T-cell (primary cell): ENCODE measurements around the gene SSUH2. TPM values are rescaled to one million over a fixed set of nuclear protein-coding genes. Genes with fewer than 3 reads are reported as not detected.

Source experiments
- ATAC-seq, 4 experiments: fragments of 200-7000 bp in 3 of 4; fragments of 150-1000 bp in 1 of 4; cut with Tn5 transposase; replicated peaks in 1 of 4; 1 replicate in 3 of 4; 2 replicates in 1 of 4; pipeline ENCODE4 v1.10.0; 2021; ENCODE audit warnings: moderate library complexity in 3 of 4, mild to moderate bottlenecking in 2 of 4, moderate number of reproducible peaks in 1 of 4
- CTCF ChIA-PET, 2 donors: fragments of 300-600 bp; sonication (Branson Sonifier 250); formaldehyde crosslinking; loops; one replicate each; lab custom pipeline; 2022; ENCODE audit warnings: antibody characterized with exemption in 2 of 2; lab: Charles Lee
- POLR2A ChIA-PET, 2 donors: fragments of 300-600 bp; sonication (Branson Sonifier 250); formaldehyde crosslinking; loops; one replicate each; lab custom pipeline; 2022; ENCODE audit warnings: antibody characterized with exemption in 2 of 2; lab: Charles Lee
- DNase-seq, 35 experiments: peaks; one replicate each; pipeline versions ENCODE4 v3.0.0 to v3.0.0-alpha.2; 2013 to 2023
- H3K27ac ChIP-seq: one replicate; pipeline ENCODE4 v1.5.1; 2013; ENCODE audit warnings: low read length
- H3K27me3 ChIP-seq, 2 experiments: replicated peaks in 1 of 2; 1 replicate in 1 of 2; 2 replicates in 1 of 2; pipeline versions ENCODE4 v1.6.1 to v1.7.0; 2013; ENCODE audit warnings: low read length in 1 of 2, mixed read lengths in 1 of 2; ENCODE audit not compliant: control insufficient read depth in 2 of 2, insufficient read depth in 2 of 2; ENCODE audit errors: extremely low read depth in 1 of 2
- H3K36me3 ChIP-seq, 2 donors: 1 replicate in 1 of 2; 2 replicates in 1 of 2; pipeline versions ENCODE4 v1.6.1 to v1.7.0; 2013; ENCODE audit warnings: low read length in 1 of 2; ENCODE audit not compliant: control insufficient read depth in 2 of 2, insufficient read depth in 1 of 2; ENCODE audit errors: extremely low read depth in 1 of 2
- H3K4me1 ChIP-seq, 2 experiments: 1 replicate in 1 of 2; 2 replicates in 1 of 2; pipeline versions ENCODE4 v1.6.1 to v1.7.0; 2013; ENCODE audit warnings: low read length in 2 of 2, mixed read lengths in 1 of 2; ENCODE audit not compliant: insufficient read depth in 2 of 2, control insufficient read depth in 1 of 2; ENCODE audit errors: extremely low read depth in 1 of 2
- H3K4me3 ChIP-seq, 2 donors: 1 replicate in 1 of 2; 2 replicates in 1 of 2; pipeline versions ENCODE4 v1.5.1 to v1.7.0; 2013; ENCODE audit warnings: mild to moderate bottlenecking in 2 of 2, low read length in 1 of 2, moderate library complexity in 1 of 2; ENCODE audit not compliant: control insufficient read depth in 1 of 2; ENCODE audit errors: extremely low read depth in 1 of 2
- H3K9me3 ChIP-seq: 2 replicates; pipeline ENCODE4 v1.7.0; 2013
- H3K27ac Mint-ChIP-seq, 2 donors: one replicate each; pipeline ENCODE4 v1.8.0; 2020 to 2021; ENCODE audit warnings: mild to moderate bottlenecking in 2 of 2, mixed read lengths in 2 of 2
- H3K27me3 Mint-ChIP-seq, 2 donors: one replicate each; pipeline ENCODE4 v1.8.0; 2021 to 2022; ENCODE audit warnings: mixed read lengths in 2 of 2
- H3K36me3 Mint-ChIP-seq: one replicate; pipeline ENCODE4 v1.8.0; 2021; ENCODE audit warnings: mixed read lengths
- H3K4me1 Mint-ChIP-seq, 3 donors: one replicate each; pipeline ENCODE4 v1.8.0; 2020 to 2022; ENCODE audit warnings: mixed read lengths in 3 of 3, mild to moderate bottlenecking in 1 of 3
- H3K4me3 Mint-ChIP-seq, 3 donors: one replicate each; pipeline ENCODE4 v1.8.0; 2020 to 2022; ENCODE audit warnings: mild to moderate bottlenecking in 3 of 3, mixed read lengths in 3 of 3, moderate library complexity in 3 of 3
- H3K9me3 Mint-ChIP-seq, 3 donors: one replicate each; pipeline ENCODE4 v1.8.0; 2020 to 2022; ENCODE audit warnings: mixed read lengths in 3 of 3
- WGBS: methylation state at CpG from one replicate; pipeline ENCODE4 v1.1.5; 2013; ENCODE audit warnings: missing lambda C conversion rate; ENCODE audit not compliant: insufficient coverage; 5-methylcytosine and 5-hydroxymethylcytosine counted together
- total RNA-seq, 35 experiments: library from RNA in 6 of 35; stranded (reverse) in 6 of 35; fragments of 120-200 nt in 1 of 35; gene quantifications; one replicate each; pipeline versions ENCODE4 v1.2.1 to v1.2.4 and lab custom pipeline; 2013 to 2026

SSUH2 gene
- total RNA-seq, 5 donors from 2014 or later (not counting 1 experiment from before 2014, with no cell fraction given) = 0.13 TPM; not detected in 4

DNA sequence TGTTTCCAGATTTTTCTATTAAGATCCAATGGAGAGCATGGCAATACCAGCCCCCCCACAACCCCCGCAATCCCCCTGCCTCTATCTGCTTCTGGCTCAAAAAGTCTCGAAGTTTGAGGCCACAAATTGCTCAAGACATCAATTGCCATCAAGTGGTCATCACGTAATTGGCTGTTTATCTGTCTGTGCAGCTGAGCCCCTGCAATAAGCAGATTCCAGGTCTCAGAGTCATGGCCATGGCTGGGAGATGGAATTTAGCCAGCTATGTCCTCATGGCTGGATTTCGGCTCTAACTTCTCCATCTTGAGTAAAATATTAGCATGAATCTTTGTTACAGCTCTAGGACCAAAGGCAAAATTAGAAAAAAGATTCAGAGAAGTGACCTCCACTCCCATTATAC lies 22.7 kb downstream of the SSUH2 start:
- ChIA-PET CTCF (no interaction called here), POLR2A (no interaction called here)
- Mint-ChIP-seq H3K36me3 (no peaks in the 10 kb centered on the region), H3K4me1 (peaks cover 0 to 7% (median 0%) of the 10 kb centered on the region in 3 donors), H3K4me3 (no peak overlapping the region), H3K9me3 (peaks cover 0 to 3% (median 0%) of the 10 kb centered on the region in 3 donors), H3K27me3 (peaks cover 3 to 7% of the 10 kb centered on the region in 2 donors), H3K27ac (no peak overlapping the region)
- ATAC-seq (no peak), DNase-seq (no peak)
- Histone ChIP-seq H3K4me1 (peaks cover 0 to 9% of the 10 kb centered on the region in 2 experiments), H3K27me3 (peaks cover 0 to 21% of the 10 kb centered on the region in 2 experiments), H3K27ac (no peak overlapping the region), H3K36me3 (no peaks in the 10 kb centered on the region), H3K9me3 (no peaks in the 10 kb centered on the region), H3K4me3 (no peak overlapping the region)
- WGBS = 90% methylated on average over 2 of the region's 4 CpGs

DNA sequence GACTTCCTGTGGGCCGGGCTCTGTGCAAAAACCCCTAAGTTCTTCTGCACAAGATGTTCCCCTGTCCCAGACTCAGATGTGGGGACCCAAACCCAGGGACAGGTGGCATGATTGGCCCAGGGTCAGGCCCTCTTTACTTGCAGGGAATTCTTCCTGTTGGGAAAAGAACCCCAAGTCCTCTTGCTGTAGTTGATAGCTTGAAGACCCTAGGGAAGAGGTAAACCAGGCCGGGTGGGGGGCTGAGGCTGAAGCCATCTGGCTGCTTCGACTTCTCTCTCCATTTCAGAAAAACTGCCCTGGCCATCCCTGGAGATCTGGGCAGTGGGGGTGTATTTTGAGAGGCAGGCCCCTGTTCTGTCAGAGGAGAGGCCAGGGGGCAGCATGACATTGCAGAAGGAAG lies 23.5 kb downstream of the SSUH2 start:
- CTCF ChIA-PET = no interaction called here
- Histone ChIP-seq H3K36me3 (no peaks in the 10 kb centered on the region), H3K27ac (no peak overlapping the region), H3K9me3 (no peaks in the 10 kb centered on the region), H3K4me3 (no peak overlapping the region), H3K27me3 (peaks cover 0 to 21% of the 10 kb centered on the region in 2 experiments), H3K4me1 (peaks cover 0 to 9% of the 10 kb centered on the region in 2 experiments)
- Mint-ChIP-seq H3K27ac (no peak overlapping the region), H3K27me3 (peaks cover 3 to 7% of the 10 kb centered on the region in 2 donors), H3K9me3 (peaks cover 0 to 3% (median 0%) of the 10 kb centered on the region in 3 donors), H3K4me1 (peaks cover 0 to 7% (median 0%) of the 10 kb centered on the region in 3 donors), H3K4me3 (no peak overlapping the region), H3K36me3 (no peaks in the 10 kb centered on the region)
- peak in 1 of 35 experiments; percentile 22 for DNase-seq
- no peak for ATAC-seq
- POLR2A ChIA-PET = no interaction called here
- 75% methylated on average over 1 of the region's 3 CpGs for WGBS

DNA sequence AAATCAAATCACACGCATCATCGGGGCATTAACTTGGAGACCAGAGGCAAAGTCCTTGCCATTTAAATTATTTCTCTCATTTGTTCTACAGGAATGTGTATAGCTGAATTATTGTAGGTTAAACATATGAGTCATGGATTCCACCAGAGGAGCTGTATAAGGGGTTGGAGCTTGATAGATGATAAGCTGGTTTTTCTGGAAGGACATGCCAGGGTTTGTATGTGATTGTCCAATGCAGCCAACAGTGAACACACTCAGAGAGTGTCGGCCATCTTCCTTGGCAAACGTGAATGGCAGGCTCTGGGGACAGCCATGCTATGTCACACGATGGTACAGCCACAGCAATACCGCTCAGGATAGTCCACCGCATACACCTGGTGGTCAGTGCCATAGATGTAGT lies 25.1 kb downstream of the SSUH2 start:
- ATAC-seq (no peak), DNase-seq (no peak)
- Histone ChIP-seq H3K4me3 (no peak overlapping the region), H3K27me3 (peaks cover 0 to 21% of the 10 kb centered on the region in 2 experiments), H3K9me3 (no peaks in the 10 kb centered on the region), H3K27ac (no peak overlapping the region), H3K4me1 (peaks cover 0 to 9% of the 10 kb centered on the region in 2 experiments), H3K36me3 (no peaks in the 10 kb centered on the region)
- peaks cover 3 to 7% of the 10 kb centered on the region in 2 donors for H3K27me3 Mint-ChIP-seq
- H3K9me3 Mint-ChIP-seq = peaks cover 0 to 3% (median 0%) of the 10 kb centered on the region in 3 donors
- H3K36me3 Mint-ChIP-seq = no peaks in the 10 kb centered on the region
- H3K4me3 Mint-ChIP-seq = no peak overlapping the region
- peaks cover 0 to 7% (median 0%) of the 10 kb centered on the region in 3 donors for H3K4me1 Mint-ChIP-seq
- WGBS = 71% methylated on average over 5 of the region's 7 CpGs
- no peak overlapping the region for H3K27ac Mint-ChIP-seq
- ChIA-PET POLR2A (no interaction called here), CTCF (no interaction called here)

DNA sequence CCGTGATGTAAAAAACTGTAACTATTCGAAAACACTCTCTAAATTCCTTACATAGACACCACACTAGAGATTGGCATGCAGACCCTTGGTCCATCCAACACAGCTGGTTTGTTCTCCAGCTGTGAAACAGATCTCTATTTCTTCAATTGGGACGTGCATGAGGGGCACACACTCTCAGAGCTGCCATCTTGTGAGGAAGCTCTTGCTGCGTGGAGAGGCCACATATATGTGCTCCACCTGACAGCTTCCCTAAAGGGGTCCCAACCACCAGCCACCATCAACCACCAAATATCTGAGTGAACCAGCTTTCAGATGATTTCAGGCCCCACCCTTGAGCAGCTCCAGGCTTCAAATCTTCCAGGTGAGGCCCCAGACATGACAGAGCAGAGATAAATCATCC lies 25.6 kb downstream of the SSUH2 start:
- no peak overlapping the region for H3K4me3 ChIP-seq
- peaks cover 0 to 3% (median 0%) of the 10 kb centered on the region in 3 donors for H3K9me3 Mint-ChIP-seq
- peaks cover 0 to 9% of the 10 kb centered on the region in 2 experiments for H3K4me1 ChIP-seq
- no peak for DNase-seq
- H3K4me1 Mint-ChIP-seq = peaks cover 0 to 7% (median 0%) of the 10 kb centered on the region in 3 donors
- H3K27ac Mint-ChIP-seq = no peak overlapping the region
- no peaks in the 10 kb centered on the region for H3K36me3 ChIP-seq
- no peaks in the 10 kb centered on the region for H3K36me3 Mint-ChIP-seq
- H3K9me3 ChIP-seq = no peaks in the 10 kb centered on the region
- ChIA-PET POLR2A (no interaction called here), CTCF (no interaction called here)
- no peak overlapping the region for H3K27ac ChIP-seq
- 89% methylated on average over 3 of the region's 4 CpGs for WGBS
- peaks cover 0 to 19% of the 10 kb centered on the region in 2 experiments for H3K27me3 ChIP-seq
- peaks cover 3 to 7% of the 10 kb centered on the region in 2 donors for H3K27me3 Mint-ChIP-seq
- no peak for ATAC-seq
- no peak overlapping the region for H3K4me3 Mint-ChIP-seq

DNA sequence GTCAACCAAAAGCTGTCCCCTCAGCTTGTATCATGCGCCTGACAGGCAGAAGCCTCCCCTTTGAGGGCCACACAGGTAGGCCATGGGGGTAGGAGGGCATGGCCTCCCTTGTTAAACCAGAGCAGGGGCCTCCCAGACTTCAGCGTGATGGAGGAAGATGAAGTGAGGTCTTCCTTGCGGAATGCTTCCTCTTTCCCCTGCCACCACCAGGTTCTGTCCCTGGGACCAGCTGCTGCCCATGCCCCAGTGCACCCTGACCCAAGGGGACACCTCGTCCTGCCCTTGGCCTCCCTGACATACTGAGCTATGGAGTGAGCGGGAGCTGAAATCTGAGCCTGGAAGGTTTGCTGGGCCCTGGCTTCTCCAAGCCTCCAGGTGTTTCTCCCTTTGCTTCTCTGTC lies 26.7 kb downstream of the SSUH2 start:
- H3K4me3 ChIP-seq = no peak overlapping the region
- H3K27me3 ChIP-seq = peaks cover 0 to 9% of the 10 kb centered on the region in 2 experiments
- Mint-ChIP-seq H3K36me3 (no peaks in the 10 kb centered on the region), H3K9me3 (peaks cover 0 to 3% (median 0%) of the 10 kb centered on the region in 3 donors), H3K4me3 (no peak overlapping the region), H3K27ac (no peak overlapping the region), H3K4me1 (peaks cover 0 to 2% (median 0%) of the 10 kb centered on the region in 3 donors), H3K27me3 (peaks cover 0 to under 1% of the 10 kb centered on the region in 2 donors)
- H3K36me3 ChIP-seq = no peaks in the 10 kb centered on the region
- no peaks in the 10 kb centered on the region for H3K9me3 ChIP-seq
- WGBS = 79% methylated on average over 2 of the region's 5 CpGs
- no peak for ATAC-seq
- ChIA-PET CTCF (no interaction called here), POLR2A (no interaction called here)
- no peak overlapping the region for H3K27ac ChIP-seq
- DNase-seq = no peak
- peaks cover 0 to 3% of the 10 kb centered on the region in 2 experiments for H3K4me1 ChIP-seq

DNA sequence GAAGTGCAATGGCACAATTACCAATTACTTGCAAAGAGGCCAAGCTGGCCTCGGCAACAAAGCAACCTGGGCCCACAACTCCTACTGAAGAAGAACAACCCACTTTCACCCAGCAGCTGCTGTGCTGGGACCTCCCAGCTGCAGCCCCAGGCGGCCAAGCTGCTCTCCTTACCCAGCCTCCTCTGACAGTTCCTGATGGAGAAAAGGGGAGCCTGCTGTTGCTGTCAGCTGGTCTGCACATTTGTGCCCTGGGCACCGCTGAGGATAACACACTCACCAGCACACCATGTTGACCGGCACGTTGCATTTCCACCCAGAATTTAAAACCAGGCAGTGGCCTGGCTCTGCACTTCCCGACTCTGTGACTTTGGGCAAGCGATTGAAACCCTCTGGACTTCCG lies 33.6 kb downstream of the SSUH2 start:
- DNase-seq = no peak
- Histone ChIP-seq H3K27ac (no peak overlapping the region), H3K27me3 (no peaks in the 10 kb centered on the region), H3K4me3 (no peak overlapping the region), H3K36me3 (no peaks in the 10 kb centered on the region), H3K4me1 (no peaks in the 10 kb centered on the region), H3K9me3 (no peaks in the 10 kb centered on the region)
- ChIA-PET CTCF (no interaction called here), POLR2A (no interaction called here)
- Mint-ChIP-seq H3K9me3 (no peaks in the 10 kb centered on the region), H3K4me1 (no peaks in the 10 kb centered on the region), H3K27me3 (peaks cover 4 to 9% of the 10 kb centered on the region in 2 donors), H3K4me3 (no peak overlapping the region), H3K27ac (no peak overlapping the region), H3K36me3 (no peaks in the 10 kb centered on the region)
- WGBS = 100% methylated on average over 2 of the region's 8 CpGs
- ATAC-seq = no peak
